GM23338 (cell line): ENCODE measurements around the gene C1QTNF1. TPM values are rescaled to one million over a fixed set of nuclear protein-coding genes. Genes with fewer than 3 reads are reported as not detected.

Experiments
- ATAC-seq: fragments of 200-7000 bp; cut with Tn5 transposase; 3 replicates; pipeline ENCODE4 v1.9.1; 2020
- DNase-seq: peaks from one replicate; pipeline ENCODE4 v3.0.0-alpha.2; 2015; ENCODE audit warnings: low spot score
- H2AFZ ChIP-seq: fragments of 200-600 bp; sonication (generic); 2 replicates; pipeline ENCODE4 v1.8.0; 2016; ENCODE audit warnings: antibody characterized with exemption, mild to moderate bottlenecking, moderate library complexity
- H3F3A ChIP-seq: fragments of 200-600 bp; sonication (generic); replicated peaks from 2 replicates; pipeline ENCODE4 v1.8.0; 2017; ENCODE audit warnings: antibody characterized with exemption, mixed run types, low read depth
- H3K27ac ChIP-seq: fragments of 200-600 bp; sonication (generic); 2 replicates; pipeline ENCODE4 v1.6.1; 2016; ENCODE audit warnings: low read depth
- H3K27me3 ChIP-seq: fragments of 200-600 bp; sonication (generic); 2 replicates; pipeline ENCODE4 v1.8.0; 2016; ENCODE audit warnings: mild to moderate bottlenecking, mixed run types, moderate library complexity; ENCODE audit not compliant: insufficient read depth
- H3K36me3 ChIP-seq: fragments of 200-600 bp; sonication (generic); 2 replicates; pipeline ENCODE4 v1.8.0; 2016; ENCODE audit warnings: mild to moderate bottlenecking; ENCODE audit not compliant: insufficient read depth
- H3K4me1 ChIP-seq: fragments of 200-600 bp; sonication (generic); 2 replicates; pipeline ENCODE4 v1.8.0; 2016; ENCODE audit warnings: mild to moderate bottlenecking, moderate library complexity; ENCODE audit not compliant: insufficient read depth
- H3K4me2 ChIP-seq: fragments of 200-600 bp; sonication (generic); 2 replicates; pipeline ENCODE4 v1.7.1; 2017; ENCODE audit warnings: mixed run types
- H3K4me3 ChIP-seq: fragments of 200-600 bp; sonication (generic); 2 replicates; pipeline ENCODE4 v1.6.1; 2016; ENCODE audit warnings: mixed run types
- H3K79me2 ChIP-seq: fragments of 200-600 bp; sonication (generic); replicated peaks from 2 replicates; pipeline ENCODE4 v1.8.0; 2017; ENCODE audit warnings: mild to moderate bottlenecking; ENCODE audit not compliant: insufficient read depth
- H3K9me2 ChIP-seq: fragments of 200-600 bp; sonication (generic); 2 replicates; pipeline ENCODE4 v1.8.0; 2017; ENCODE audit not compliant: insufficient read depth
- H4K20me1 ChIP-seq: fragments of 200-600 bp; sonication (generic); replicated peaks from 2 replicates; pipeline ENCODE4 v1.8.0; 2017; ENCODE audit warnings: mild to moderate bottlenecking; ENCODE audit not compliant: insufficient read depth
- H3K27ac Mint-ChIP-seq: 2 replicates; pipeline ENCODE4 v1.8.0; 2020; ENCODE audit warnings: inconsistent platforms, mild to moderate bottlenecking, moderate library complexity, mixed read lengths
- H3K27me3 Mint-ChIP-seq: 3 replicates; pipeline ENCODE4 v1.8.0; 2022; ENCODE audit warnings: low read depth, mild to moderate bottlenecking, moderate library complexity, mixed read lengths, inconsistent platforms; ENCODE audit not compliant: insufficient read depth, poor library complexity
- H3K36me3 Mint-ChIP-seq: 3 replicates; pipeline ENCODE4 v1.8.0; 2021; ENCODE audit warnings: low read depth, mild to moderate bottlenecking, inconsistent platforms, moderate library complexity, mixed read lengths
- H3K4me1 Mint-ChIP-seq: 3 replicates; pipeline ENCODE4 v1.8.0; 2020; ENCODE audit warnings: mild to moderate bottlenecking, inconsistent platforms, mixed read lengths
- H3K4me3 Mint-ChIP-seq: 3 replicates; pipeline ENCODE4 v1.8.0; 2021; ENCODE audit warnings: moderate library complexity, mild to moderate bottlenecking, inconsistent platforms, mixed read lengths
- H3K9me3 Mint-ChIP-seq: 3 replicates; pipeline ENCODE4 v1.8.0; 2020; ENCODE audit warnings: moderate library complexity, mild to moderate bottlenecking, inconsistent platforms, mixed read lengths
- CREB1 ChIP-seq: fragments of 250-450 bp; sonication (Bioruptor Pico); IDR thresholded peaks from 2 replicates; pipeline ENCODE4 v1.5.0; 2020; ENCODE audit warnings: low read depth, mild to moderate bottlenecking, moderate library complexity
- CTCF ChIP-seq, 2 experiments: fragments of 200-600 bp in 1 of 2; sonication (generic) in 1 of 2; conservative IDR thresholded peaks; 2 replicates each; pipeline versions ENCODE4 v1.5.1 to v1.6.1; 2016 to 2017; ENCODE audit warnings: antibody characterized with exemption in 2 of 2, low read depth in 2 of 2, mild to moderate bottlenecking in 2 of 2, moderate library complexity in 1 of 2
- ETS1 ChIP-seq: IDR thresholded peaks from 2 replicates; pipeline ENCODE4 v1.6.1; 2016; ENCODE audit warnings: antibody characterized with exemption
- EZH2 ChIP-seq: fragments of 200-600 bp; sonication (generic); IDR thresholded peaks from one replicate; pipeline ENCODE4 v1.8.0; 2017; ENCODE audit warnings: antibody characterized with exemption, mild to moderate bottlenecking, low read depth; ENCODE audit not compliant: unreplicated experiment
- EZH2phosphoT487 ChIP-seq: fragments of 200-600 bp; sonication (generic); IDR thresholded peaks from one replicate; pipeline ENCODE4 v1.8.1; 2018; ENCODE audit warnings: antibody characterized with exemption; ENCODE audit not compliant: unreplicated experiment
- JUNB ChIP-seq: IDR thresholded peaks from one replicate; pipeline ENCODE4 v1.6.1; 2016; ENCODE audit warnings: antibody characterized with exemption; ENCODE audit not compliant: unreplicated experiment
- NANOG ChIP-seq: IDR thresholded peaks from 2 replicates; pipeline ENCODE4 v1.6.1; 2016; ENCODE audit warnings: antibody characterized with exemption, borderline replicate concordance
- POLR2AphosphoS5 ChIP-seq: IDR thresholded peaks from 2 replicates; pipeline ENCODE4 v1.6.1; 2016; ENCODE audit warnings: antibody characterized with exemption, low read depth
- REST ChIP-seq: IDR thresholded peaks from one replicate; pipeline ENCODE4 v1.6.1; 2018; ENCODE audit warnings: antibody characterized with exemption; ENCODE audit not compliant: unreplicated experiment
- STAT1 ChIP-seq: IDR thresholded peaks from one replicate; pipeline ENCODE4 v1.6.1; 2016; ENCODE audit warnings: antibody characterized with exemption; ENCODE audit not compliant: unreplicated experiment
- ZNF114 ChIP-seq: fragments of 250-450 bp; sonication (Bioruptor Pico); IDR thresholded peaks from 2 replicates; pipeline ENCODE4 v1.5.0; 2020; ENCODE audit warnings: mild to moderate bottlenecking, moderate library complexity
- ZNF331 ChIP-seq: fragments of 250-450 bp; sonication (Bioruptor Pico); IDR thresholded peaks from 2 replicates; pipeline ENCODE4 v1.5.0; 2020; ENCODE audit warnings: low read depth, mild to moderate bottlenecking, moderate library complexity
- ZNF462 ChIP-seq: fragments of 250-450 bp; sonication (Bioruptor Pico); IDR thresholded peaks from 2 replicates; pipeline ENCODE4 v1.5.0; 2020; ENCODE audit warnings: mild to moderate bottlenecking, moderate library complexity
- polyA plus RNA-seq: library from polyadenylated mRNA; unstranded; fragments of >200 nt; fragmentation: Nextera tagmentation; extraction: Ambion mirVana; gene quantifications from 2 replicates; pipeline ENCODE4 v1.2.1, GENCODE V29; 2016
- total RNA-seq: library from RNA; depleted of rRNA; stranded (reverse); fragments of >200 nt; shearing (Covaris generic); gene quantifications from 2 replicates; pipeline ENCODE4 v1.2.3, GENCODE V29; 2014

The C1QTNF1 gene
- total and polyA plus RNA-seq, 2 experiments from 2014 or later, result 1.1 to 1.9 TPM

- Histone ChIP-seq H3K4me1 (no peaks in the 10 kb centered on the region), H3K27me3 (no peaks in the 10 kb centered on the region), H2AFZ (no peak overlapping the region), H3F3A (no peaks in the 10 kb centered on the region), H3K27ac (no peak overlapping the region), H4K20me1 (peaks cover 6% of the 10 kb centered on the region; the same call in 1 of the 2 replicates), H3K36me3 (peaks cover 3% of the 10 kb centered on the region; the same call in 1 of the 2 replicates), H3K4me2 (no peak overlapping the region), H3K9me2 (no peaks in the 10 kb centered on the region), H3K4me3 (no peak overlapping the region), H3K79me2 (no peaks in the 10 kb centered on the region)
- Mint-ChIP-seq H3K27ac (no peak overlapping the region), H3K9me3 (peaks cover 4% of the 10 kb centered on the region; the same call in 1 of the 3 replicates), H3K4me3 (no peak overlapping the region), H3K4me1 (no peaks in the 10 kb centered on the region), H3K36me3 (peaks cover 42% of the 10 kb centered on the region), H3K27me3 (peaks cover 7% of the 10 kb centered on the region)
- DNase-seq (no peak), ATAC-seq (no peak)
- no peak for TF ChIP-seq ZNF462
- no peak for TF ChIP-seq EZH2
- TF ChIP-seq ETS1, result no peak
- no peak for TF ChIP-seq STAT1
- no peak for TF ChIP-seq POLR2AphosphoS5
- no peak for TF ChIP-seq REST
- TF ChIP-seq CTCF (conservative IDR thresholded peaks at IDR 0.05; ENCODE audit: low read depth in 2 of 2), result no peak
- no peak for TF ChIP-seq ZNF331 (CRISPR knock-in tag)
- no peak for TF ChIP-seq JUNB
- TF ChIP-seq EZH2phosphoT487, result no peak
- no peak for TF ChIP-seq CREB1 (CRISPR knock-in tag)
- TF ChIP-seq NANOG, result no peak
- no peak for TF ChIP-seq ZNF114 (CRISPR knock-in tag)
Measured at GRCh38 chr17:79081571-79082276, 57.8 kb downstream of the C1QTNF1 start.
